Measurements from ENCODE around the gene ABCA8.

Gene ABCA8

GRCh38 chr17:68886401-68886800, 68.8 kb downstream of the ABCA8 start:
- DNase-seq (ENCODE audit: low read depth): no peak
- no peak overlapping the region for H3K4me3 ChIP-seq (ENCODE audit: low read depth, low read length)
- TF ChIP-seq, protein P1, sequence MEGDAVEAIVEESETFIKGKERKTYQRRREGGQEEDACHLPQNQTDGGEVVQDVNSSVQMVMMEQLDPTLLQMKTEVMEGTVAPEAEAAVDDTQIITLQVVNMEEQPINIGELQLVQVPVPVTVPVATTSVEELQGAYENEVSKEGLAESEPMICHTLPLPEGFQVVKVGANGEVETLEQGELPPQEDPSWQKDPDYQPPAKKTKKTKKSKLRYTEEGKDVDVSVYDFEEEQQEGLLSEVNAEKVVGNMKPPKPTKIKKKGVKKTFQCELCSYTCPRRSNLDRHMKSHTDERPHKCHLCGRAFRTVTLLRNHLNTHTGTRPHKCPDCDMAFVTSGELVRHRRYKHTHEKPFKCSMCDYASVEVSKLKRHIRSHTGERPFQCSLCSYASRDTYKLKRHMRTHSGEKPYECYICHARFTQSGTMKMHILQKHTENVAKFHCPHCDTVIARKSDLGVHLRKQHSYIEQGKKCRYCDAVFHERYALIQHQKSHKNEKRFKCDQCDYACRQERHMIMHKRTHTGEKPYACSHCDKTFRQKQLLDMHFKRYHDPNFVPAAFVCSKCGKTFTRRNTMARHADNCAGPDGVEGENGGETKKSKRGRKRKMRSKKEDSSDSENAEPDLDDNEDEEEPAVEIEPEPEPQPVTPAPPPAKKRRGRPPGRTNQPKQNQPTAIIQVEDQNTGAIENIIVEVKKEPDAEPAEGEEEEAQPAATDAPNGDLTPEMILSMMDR (IDR thresholded peaks at IDR 0.05; ENCODE audit: control insufficient read depth, extremely low read depth, insufficient read depth): no peak

DNA sequence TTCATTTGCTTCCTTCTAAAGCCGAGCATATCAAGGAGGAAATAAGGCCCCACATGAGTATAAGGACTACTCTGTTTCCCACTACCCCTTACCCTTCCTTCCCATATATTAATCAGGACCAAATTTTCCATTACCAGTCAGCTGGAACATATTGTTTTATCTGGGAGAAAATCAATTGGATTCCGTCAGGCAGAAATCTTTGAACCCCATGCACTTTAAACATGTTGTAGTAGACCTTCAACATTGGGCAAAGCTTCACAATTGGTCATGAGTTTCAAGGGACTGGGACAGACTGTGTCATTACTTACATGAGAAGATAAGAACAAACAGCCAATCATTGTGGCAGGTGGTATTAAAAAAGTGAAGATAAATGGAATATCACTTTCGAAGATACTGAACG, 70.3 kb downstream of the ABCA8 start:
- DNase-seq (ENCODE audit: low read depth): no peak
- TF ChIP-seq, protein P1 (IDR thresholded peaks at IDR 0.05; ENCODE audit: control insufficient read depth, extremely low read depth, insufficient read depth): no peak
- no peak overlapping the region for H3K4me3 ChIP-seq (ENCODE audit: low read depth, low read length)

DNA sequence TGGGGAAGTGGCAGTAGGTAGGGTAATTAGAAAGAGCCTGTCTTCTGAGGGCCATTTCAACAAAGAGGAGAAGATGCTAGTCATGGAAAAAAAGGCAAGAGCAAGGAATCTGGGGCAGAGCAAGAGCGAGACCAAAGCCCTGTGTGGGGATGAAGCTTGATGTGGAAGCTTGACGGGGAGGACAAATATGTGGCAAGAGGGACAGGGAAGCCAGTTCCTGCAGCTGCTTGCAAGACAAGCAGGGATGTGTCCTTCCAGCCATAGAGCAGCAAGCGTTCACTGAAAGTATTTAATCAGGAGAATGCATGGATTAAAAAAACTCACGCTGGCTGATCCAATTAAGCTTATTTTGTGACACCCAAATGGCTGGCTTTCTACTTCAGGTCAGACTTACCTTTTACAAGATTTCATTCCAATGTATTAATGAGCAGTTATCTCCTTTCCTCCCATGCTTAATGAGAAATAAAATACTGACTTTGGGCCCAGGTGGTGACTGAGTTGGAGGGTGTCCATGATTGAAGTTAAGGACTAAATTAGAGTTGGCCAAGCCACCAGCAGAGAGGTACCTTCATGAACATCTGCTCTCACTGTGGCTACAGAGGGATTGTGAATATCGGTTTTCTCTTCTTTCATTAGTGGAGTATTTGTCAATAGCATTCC, 76.8 kb downstream of the ABCA8 start:
- no peak for DNase-seq (ENCODE audit: low read depth)
- no peak overlapping the region for H3K4me3 ChIP-seq (ENCODE audit: low read depth, low read length)
- TF ChIP-seq, protein P1 (IDR thresholded peaks at IDR 0.05; ENCODE audit: control insufficient read depth, extremely low read depth, insufficient read depth): no peak

DNA sequence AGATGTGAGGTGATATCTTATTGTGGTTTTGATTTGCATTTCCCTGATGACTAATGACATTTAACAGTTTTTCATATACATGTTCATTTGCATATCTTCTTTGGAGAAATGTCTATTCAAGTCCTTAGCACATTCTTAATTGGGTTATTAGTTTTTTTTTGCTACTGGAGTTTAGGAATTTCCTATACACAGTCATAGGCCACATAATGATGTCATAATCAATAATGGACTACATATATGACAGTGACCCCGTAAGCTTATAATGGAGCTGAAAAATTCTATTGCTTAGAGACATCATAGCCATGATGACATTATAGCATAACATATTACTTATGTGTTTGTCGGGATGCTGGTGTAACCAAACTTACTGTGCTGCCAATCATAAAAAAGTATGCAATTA, 83.7 kb downstream of the ABCA8 start:
- H3K4me3 ChIP-seq (ENCODE audit: low read depth, low read length): no peak overlapping the region
- TF ChIP-seq, protein P1 (IDR thresholded peaks at IDR 0.05; ENCODE audit: control insufficient read depth, extremely low read depth, insufficient read depth): no peak
- DNase-seq (ENCODE audit: low read depth): no peak

DNA sequence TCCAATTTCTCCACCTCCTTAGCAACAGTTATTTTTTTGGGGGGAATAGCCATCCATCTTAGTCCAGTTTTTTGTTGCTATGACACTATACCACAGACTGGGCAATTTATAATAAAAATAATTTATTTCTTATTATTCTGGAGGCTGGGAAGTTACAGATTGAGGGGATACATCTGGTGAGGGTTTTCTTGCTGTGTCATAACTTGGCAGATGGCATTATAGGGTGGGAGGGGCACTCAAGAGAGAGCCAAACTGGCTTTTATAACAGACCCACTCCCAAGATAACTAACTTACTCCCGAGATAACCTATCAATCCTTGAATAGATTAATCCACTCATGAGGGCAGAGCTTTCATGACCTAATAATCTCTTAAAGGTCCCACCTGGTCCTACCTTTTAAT, 84.2 kb downstream of the ABCA8 start:
- DNase-seq (ENCODE audit: low read depth): no peak
- H3K4me3 ChIP-seq (ENCODE audit: low read depth, low read length): no peak overlapping the region
- TF ChIP-seq, protein P1 (IDR thresholded peaks at IDR 0.05; ENCODE audit: control insufficient read depth, extremely low read depth, insufficient read depth): no peak

DNA sequence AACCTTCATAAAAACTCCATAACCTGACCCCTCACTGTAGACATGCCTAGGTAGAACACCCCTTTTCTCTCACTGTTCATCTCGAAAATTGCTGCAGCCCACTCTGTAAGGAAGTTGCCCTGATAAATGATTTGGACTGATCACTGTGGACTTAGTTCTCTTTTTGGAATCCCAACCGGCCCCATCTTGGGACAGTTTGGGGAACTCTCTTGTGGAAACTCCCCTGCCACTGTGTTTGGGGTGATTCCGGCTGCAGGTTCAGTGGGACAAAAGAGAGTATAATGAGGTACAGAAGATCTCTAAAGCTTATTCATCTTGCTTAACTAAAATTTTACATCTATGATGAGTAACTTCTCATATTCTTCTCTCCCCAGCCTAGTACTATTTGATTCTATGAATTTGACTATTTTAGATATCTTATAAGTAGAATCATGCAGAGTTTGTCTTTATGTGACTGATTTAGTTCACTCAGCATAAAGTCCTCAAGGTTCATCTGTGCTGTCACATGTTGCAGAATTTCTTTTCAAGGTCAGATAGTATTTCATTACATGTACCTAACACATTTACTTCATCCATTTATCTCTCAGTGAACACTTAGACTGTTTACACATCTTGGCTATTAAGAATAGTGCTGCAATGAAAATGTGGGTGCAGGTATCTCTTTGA, 84.9 kb downstream of the ABCA8 start:
- no peak for DNase-seq (ENCODE audit: low read depth)
- TF ChIP-seq, protein P1 (IDR thresholded peaks at IDR 0.05; ENCODE audit: control insufficient read depth, extremely low read depth, insufficient read depth): no peak
- H3K4me3 ChIP-seq (ENCODE audit: low read depth, low read length): no peak overlapping the region

GRCh38 chr17:68868708-68869107, 86.5 kb downstream of the ABCA8 start:
- DNase-seq (ENCODE audit: low read depth): peak; percentile 0
- TF ChIP-seq, protein P1 (IDR thresholded peaks at IDR 0.05; ENCODE audit: control insufficient read depth, extremely low read depth, insufficient read depth): no peak
- no peak overlapping the region for H3K4me3 ChIP-seq (ENCODE audit: low read depth, low read length)
